ENCODE measurements around the gene VARS2. TPM values are rescaled to one million over a fixed set of nuclear protein-coding genes. Genes with fewer than 3 reads are reported as not detected.
A peak's percentile ranks its signal among the peaks of the same experiment; 100 is the strongest.

Gene VARS2
- total and polyA plus RNA-seq, 9 of the 15 experiments (the other 6 are each of a cell fraction or from before 2014, with no cell fraction given) = 1.6 to 53.6 (median 29.9) TPM

DNA sequence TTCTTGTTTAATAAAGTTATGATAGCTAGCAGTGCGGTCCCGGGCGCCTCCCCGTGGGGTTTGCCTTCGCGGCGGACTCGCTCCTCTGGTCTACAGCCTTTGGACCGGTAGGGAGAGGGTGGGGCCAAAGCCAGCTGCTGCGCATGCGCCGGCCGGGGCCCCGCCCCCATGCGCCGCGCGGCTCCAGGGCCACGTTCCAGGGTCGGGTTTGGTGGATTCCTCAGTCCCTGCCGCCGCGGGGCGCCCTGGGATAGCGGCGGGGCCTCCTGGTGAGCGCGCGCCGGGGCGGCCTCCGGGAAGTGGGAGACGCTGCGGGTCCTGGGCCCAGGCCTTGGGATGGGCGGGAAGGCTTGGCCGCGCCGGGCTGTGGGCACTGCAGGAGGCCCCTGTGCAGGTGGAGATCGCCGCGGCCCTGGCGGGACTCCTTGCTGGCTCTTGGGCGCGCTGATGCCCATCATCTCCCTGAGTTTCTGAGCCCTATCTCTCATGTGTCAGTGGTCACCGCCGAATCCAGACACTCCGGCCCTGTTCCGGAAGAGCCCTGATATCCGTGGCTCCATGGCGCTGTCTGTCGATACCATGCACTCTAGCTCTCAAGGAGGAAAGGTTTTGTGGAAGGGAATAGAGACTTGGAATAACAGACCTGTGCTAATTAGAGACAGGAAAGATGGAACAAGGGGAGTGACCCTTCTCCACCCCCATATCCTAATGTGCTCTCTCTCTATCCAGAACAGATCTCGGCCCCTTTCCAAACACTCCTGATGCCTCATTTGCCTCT lies at the start of gene VARS2 (continued):
- TF ChIP-seq, protein P1, sequence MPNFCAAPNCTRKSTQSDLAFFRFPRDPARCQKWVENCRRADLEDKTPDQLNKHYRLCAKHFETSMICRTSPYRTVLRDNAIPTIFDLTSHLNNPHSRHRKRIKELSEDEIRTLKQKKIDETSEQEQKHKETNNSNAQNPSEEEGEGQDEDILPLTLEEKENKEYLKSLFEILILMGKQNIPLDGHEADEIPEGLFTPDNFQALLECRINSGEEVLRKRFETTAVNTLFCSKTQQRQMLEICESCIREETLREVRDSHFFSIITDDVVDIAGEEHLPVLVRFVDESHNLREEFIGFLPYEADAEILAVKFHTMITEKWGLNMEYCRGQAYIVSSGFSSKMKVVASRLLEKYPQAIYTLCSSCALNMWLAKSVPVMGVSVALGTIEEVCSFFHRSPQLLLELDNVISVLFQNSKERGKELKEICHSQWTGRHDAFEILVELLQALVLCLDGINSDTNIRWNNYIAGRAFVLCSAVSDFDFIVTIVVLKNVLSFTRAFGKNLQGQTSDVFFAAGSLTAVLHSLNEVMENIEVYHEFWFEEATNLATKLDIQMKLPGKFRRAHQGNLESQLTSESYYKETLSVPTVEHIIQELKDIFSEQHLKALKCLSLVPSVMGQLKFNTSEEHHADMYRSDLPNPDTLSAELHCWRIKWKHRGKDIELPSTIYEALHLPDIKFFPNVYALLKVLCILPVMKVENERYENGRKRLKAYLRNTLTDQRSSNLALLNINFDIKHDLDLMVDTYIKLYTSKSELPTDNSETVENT (CRISPR knock-in tag; IDR thresholded peaks at IDR 0.05) = peak; percentile 94
- TF ChIP-seq YY1 (IDR thresholded peaks at IDR 0.05; ENCODE audit: borderline replicate concordance in 1 of 3, control insufficient read depth in 1 of 3, extremely low read depth in 1 of 3, insufficient read depth in 3 of 3, insufficient read length in 1 of 3, insufficient replicate concordance in 2 of 3, low read depth in 1 of 3, low read length in 2 of 3) (peak in 2 of 3 experiments; percentile 55 to 68), CEBPB (tag; IDR thresholded peaks at IDR 0.05) (no peak), STAT5B (CRISPR knock-in tag; IDR thresholded peaks at IDR 0.05) (no peak), FOS (IDR thresholded peaks at IDR 0.05; ENCODE audit: extremely low read depth, insufficient read length) (no peak), KDM1A (IDR thresholded peaks at IDR 0.05) (no peak), OTX1 (CRISPR knock-in tag; IDR thresholded peaks at IDR 0.05) (0 out of 2 replicates have a peak, but pooled peaks have one; percentile 4), SMAD2 (IDR thresholded peaks at IDR 0.05; ENCODE audit: low read depth, low read length) (no peak), ZNF143 (CRISPR knock-in tag; IDR thresholded peaks at IDR 0.05) (peak; percentile 76), ZNF644 (tag; IDR thresholded peaks at IDR 0.05; ENCODE audit: low read depth) (no peak), MTA3 (IDR thresholded peaks at IDR 0.05; ENCODE audit: borderline replicate concordance) (peak; percentile 96), ZNF3 (CRISPR knock-in tag; IDR thresholded peaks at IDR 0.05) (no peak)
- TF ChIP-seq, protein P2, sequence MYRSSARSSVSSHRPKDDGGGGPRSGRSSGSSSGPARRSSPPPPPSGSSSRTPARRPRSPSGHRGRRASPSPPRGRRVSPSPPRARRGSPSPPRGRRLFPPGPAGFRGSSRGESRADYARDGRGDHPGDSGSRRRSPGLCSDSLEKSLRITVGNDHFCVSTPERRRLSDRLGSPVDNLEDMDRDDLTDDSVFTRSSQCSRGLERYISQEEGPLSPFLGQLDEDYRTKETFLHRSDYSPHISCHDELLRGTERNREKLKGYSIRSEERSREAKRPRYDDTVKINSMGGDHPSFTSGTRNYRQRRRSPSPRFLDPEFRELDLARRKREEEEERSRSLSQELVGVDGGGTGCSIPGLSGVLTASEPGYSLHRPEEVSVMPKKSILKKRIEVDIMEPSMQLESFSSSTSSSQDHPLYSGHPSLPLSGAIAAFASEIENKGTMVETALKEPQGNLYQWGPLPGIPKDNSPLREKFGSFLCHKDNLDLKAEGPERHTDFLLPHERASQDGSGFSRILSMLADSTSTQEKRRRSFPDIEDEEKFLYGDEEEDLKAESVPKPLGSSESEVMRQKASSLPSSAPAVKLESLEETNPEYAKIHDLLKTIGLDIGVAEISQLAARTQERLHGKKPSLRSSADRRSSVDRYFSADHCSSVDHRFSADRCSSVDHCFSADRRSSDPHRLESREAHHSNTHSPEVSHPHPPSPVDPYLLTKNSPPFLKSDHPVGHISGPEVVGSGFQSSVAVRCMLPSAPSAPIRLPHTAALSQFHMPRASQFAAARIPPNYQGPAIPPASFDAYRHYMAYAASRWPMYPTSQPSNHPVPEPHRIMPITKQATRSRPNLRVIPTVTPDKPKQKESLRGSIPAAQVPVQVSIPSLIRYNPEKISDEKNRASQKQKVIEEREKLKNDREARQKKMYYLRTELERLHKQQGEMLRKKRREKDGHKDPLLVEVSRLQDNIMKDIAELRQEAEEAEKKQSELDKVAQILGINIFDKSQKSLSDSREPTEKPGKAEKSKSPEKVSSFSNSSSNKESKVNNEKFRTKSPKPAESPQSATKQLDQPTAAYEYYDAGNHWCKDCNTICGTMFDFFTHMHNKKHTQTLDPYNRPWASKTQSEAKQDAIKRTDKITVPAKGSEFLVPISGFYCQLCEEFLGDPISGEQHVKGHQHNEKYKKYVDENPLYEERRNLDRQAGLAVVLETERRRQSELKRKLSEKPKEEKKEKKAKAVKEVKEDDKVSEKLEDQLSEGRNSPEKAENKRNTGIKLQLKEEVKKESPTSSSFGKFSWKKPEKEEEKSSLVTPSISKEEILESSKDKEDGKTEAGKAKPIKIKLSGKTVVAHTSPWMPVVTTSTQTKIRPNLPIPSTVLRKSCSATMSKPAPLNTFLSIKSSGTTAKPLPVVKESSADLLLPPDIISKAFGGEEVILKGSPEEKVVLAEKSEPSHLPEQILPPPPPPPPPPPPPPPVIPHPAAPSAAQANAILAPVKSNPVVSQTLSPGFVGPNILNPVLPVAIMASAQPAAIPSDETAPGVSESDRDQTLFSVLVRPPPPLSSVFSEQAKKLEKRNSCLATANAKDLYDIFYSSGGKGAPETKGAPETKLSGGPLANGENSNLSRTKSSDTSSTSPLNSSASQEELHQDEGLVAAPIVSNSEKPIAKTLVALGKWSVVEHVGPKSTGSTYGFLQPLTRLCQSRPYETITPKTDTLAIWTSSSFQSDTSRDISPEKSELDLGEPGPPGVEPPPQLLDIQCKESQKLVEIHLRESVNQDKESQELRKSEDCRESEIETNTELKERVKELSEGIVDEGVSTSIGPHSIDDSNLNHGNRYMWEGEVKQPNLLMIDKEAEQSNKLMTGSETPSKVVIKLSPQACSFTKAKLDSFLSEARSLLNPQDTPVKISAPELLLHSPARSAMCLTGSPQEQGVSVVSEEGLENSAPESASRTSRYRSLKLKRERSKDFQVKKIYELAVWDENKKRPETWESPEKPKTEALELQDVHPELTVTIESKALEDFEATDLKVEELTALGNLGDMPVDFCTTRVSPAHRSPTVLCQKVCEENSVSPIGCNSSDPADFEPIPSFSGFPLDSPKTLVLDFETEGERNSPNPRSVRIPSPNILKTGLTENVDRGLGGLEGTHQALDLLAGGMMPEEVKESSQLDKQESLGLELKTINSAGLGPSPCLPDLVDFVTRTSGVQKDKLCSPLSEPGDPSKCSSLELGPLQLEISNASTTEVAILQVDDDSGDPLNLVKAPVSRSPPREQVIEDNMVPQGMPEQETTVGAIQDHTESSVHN (IDR thresholded peaks at IDR 0.05; ENCODE audit: borderline replicate concordance in 1 of 2, low read depth in 1 of 2) = no peak

Measured in K562 (cell line).